Measurements from ENCODE around the gene ZIC4. TPM values are rescaled to one million over a fixed set of nuclear protein-coding genes. Genes with fewer than 3 reads are reported as not detected.

ZIC4 gene
- total and polyA plus RNA-seq, 2 of the 8 experiments (the other 6 are each of a cell fraction or from before 2014, with no cell fraction given), result 0.03 to 0.13 TPM

DNA sequence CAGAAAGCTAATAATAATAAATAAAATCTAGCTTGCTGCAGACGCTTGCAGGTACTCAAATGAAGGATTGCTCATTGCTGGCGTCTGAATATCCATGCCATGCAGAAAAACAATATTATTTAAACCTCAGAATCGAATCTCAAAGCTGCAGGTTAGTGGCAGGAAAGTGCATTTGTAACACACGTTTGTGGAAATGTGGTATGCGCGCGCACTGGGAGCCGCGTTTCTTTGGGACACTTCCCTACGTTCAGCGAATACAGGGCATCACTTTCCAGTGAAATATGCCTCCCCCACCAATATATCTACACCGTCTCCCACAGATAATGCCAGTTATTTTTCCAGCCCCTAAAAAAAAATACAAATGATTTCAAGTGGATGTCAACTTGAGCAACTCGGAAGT lies 37.1 kb downstream of the ZIC4 start:
- no peak overlapping the region for H4K8ac ChIP-seq (ENCODE audit: extremely low read depth, insufficient read depth, low read length)
- CTCF ChIA-PET (ENCODE audit: partially characterized antibody), result interaction anchor here (0.6 to 11.9 kb wide), 14 partner anchors 8 to 1270 kb away, joined by 3 to 162 read pairs (median 4); no protein-coding TSS in a partner anchor
- H3K79me2 ChIP-seq (ENCODE audit: control insufficient read depth in 1 of 2, insufficient read depth in 2 of 2, low read length in 2 of 2), result no peaks in the 10 kb centered on the region
- POLR2A ChIA-PET (ENCODE audit: partially characterized antibody), result interaction anchor here (1.2 to 1.9 kb wide), 4 partner anchors 8 to 27 kb away, joined by 3 to 8 read pairs (median 4); no protein-coding TSS in a partner anchor
- no peak overlapping the region for H3K56ac ChIP-seq (replicated peaks; ENCODE audit: insufficient read length, low read depth, low read length)
- no peak overlapping the region for H2BK5ac ChIP-seq (ENCODE audit: low read depth, low read length)
- WGBS, 2 experiments (ENCODE audit: extremely low coverage in 1 of 2, insufficient coverage in 1 of 2, insufficient read length in 1 of 2, insufficient replicate concordance in 2 of 2, low coverage in 1 of 2, low lambda C conversion rate in 2 of 2, missing lambda C conversion rate in 1 of 2), result 3% methylated on average over 13 of the region's 13 CpGs; no CpG with 5 or more reads in 1 of the 2 experiments
- H3K18ac ChIP-seq (ENCODE audit: extremely low read depth, low read length), result no peak overlapping the region
- H3K14ac ChIP-seq (ENCODE audit: insufficient read length), result no peak overlapping the region
- no peak overlapping the region for H2BK120ac ChIP-seq (replicated peaks; ENCODE audit: low read depth, low read length)
- peaks cover 3% of the 10 kb centered on the region; the same call in 1 of the 2 replicates for H3K23me2 ChIP-seq (ENCODE audit: low read depth, low read length)
- no peak overlapping the region for H2AFZ ChIP-seq (ENCODE audit: low read length)
- peak overlapping the region; percentile 46 to 63; a peak in 3 of 4 replicates for H3K4me2 ChIP-seq (ENCODE audit: insufficient read depth in 1 of 2, low read depth in 2 of 2, low read length in 2 of 2)
- no peak overlapping the region for H4K91ac ChIP-seq (replicated peaks; ENCODE audit: insufficient read length, low read length)
- no peaks in the 10 kb centered on the region for H3K9me3 ChIP-seq (ENCODE audit: insufficient read depth in 2 of 2, low read depth in 1 of 2, low read length in 1 of 2)
- H3K9ac ChIP-seq (replicated peaks in 1 of 4; ENCODE audit: extremely low read depth in 1 of 4, low read depth in 3 of 4, low read length in 3 of 4), result no peak overlapping the region
- H3K4me1 ChIP-seq (replicated peaks in 1 of 4; ENCODE audit: control insufficient read depth in 3 of 4, insufficient read depth in 4 of 4, low read length in 3 of 4), result peaks cover 4 to 17% (median 16%) of the 10 kb centered on the region in 4 experiments
- no peak overlapping the region for H2AK5ac ChIP-seq (ENCODE audit: low read depth, low read length)
- H4K5ac ChIP-seq (ENCODE audit: insufficient read length, low read depth, low read length), result no peak overlapping the region
- no peak overlapping the region for H3K4ac ChIP-seq (replicated peaks; ENCODE audit: insufficient read length, low read depth, low read length)
- no peak overlapping the region for H3K27ac ChIP-seq (ENCODE audit: low read depth, low read length)
- H3K23ac ChIP-seq (ENCODE audit: insufficient read length), result no peak overlapping the region
- peaks cover 0 to 2% of the 10 kb centered on the region in 2 experiments for H4K20me1 ChIP-seq (replicated peaks in 1 of 2; ENCODE audit: control insufficient read depth in 1 of 2, insufficient read depth in 2 of 2, low read length in 2 of 2)
- H2BK20ac ChIP-seq (ENCODE audit: low read length), result no peak overlapping the region
- TF ChIP-seq KDM4A (IDR thresholded peaks at IDR 0.05; ENCODE audit: low read depth, low read length, severe bottlenecking), result no peak
- peak; percentile 30; the same call in 1 of the 2 replicates for TF ChIP-seq CBX8 (IDR thresholded peaks at IDR 0.05; ENCODE audit: borderline replicate concordance, low read depth, low read length)
- peak; percentile 90 for TF ChIP-seq RNF2 (IDR thresholded peaks at IDR 0.05; ENCODE audit: borderline replicate concordance, low read depth, low read length, missing control alignments, poor library complexity, severe bottlenecking)
- TF ChIP-seq CREB1 (IDR thresholded peaks at IDR 0.05), result no peak
- TF ChIP-seq TAF7 (optimal IDR thresholded peaks at IDR 0.05; ENCODE audit: borderline replicate concordance, low read depth, low read length), result no peak
- TF ChIP-seq, protein P1, sequence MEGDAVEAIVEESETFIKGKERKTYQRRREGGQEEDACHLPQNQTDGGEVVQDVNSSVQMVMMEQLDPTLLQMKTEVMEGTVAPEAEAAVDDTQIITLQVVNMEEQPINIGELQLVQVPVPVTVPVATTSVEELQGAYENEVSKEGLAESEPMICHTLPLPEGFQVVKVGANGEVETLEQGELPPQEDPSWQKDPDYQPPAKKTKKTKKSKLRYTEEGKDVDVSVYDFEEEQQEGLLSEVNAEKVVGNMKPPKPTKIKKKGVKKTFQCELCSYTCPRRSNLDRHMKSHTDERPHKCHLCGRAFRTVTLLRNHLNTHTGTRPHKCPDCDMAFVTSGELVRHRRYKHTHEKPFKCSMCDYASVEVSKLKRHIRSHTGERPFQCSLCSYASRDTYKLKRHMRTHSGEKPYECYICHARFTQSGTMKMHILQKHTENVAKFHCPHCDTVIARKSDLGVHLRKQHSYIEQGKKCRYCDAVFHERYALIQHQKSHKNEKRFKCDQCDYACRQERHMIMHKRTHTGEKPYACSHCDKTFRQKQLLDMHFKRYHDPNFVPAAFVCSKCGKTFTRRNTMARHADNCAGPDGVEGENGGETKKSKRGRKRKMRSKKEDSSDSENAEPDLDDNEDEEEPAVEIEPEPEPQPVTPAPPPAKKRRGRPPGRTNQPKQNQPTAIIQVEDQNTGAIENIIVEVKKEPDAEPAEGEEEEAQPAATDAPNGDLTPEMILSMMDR (IDR thresholded peaks at IDR 0.05; ENCODE audit: control extremely low read depth in 1 of 3, insufficient read depth in 1 of 3, low read depth in 1 of 3, low read length in 3 of 3), result no peak
- no peak for TF ChIP-seq GABPA (IDR thresholded peaks at IDR 0.05; ENCODE audit: borderline replicate concordance, insufficient read depth, low read length)
- TF ChIP-seq RBBP5 (IDR thresholded peaks at IDR 0.05; ENCODE audit: borderline replicate concordance, low read depth, low read length), result no peak
- no peaks in the 10 kb centered on the region for H3K36me3 ChIP-seq (ENCODE audit: control insufficient read depth in 2 of 4, insufficient read depth in 4 of 4, low read length in 3 of 4)
- H2BK15ac ChIP-seq (ENCODE audit: low read length), result no peak overlapping the region
- no peaks in the 10 kb centered on the region for H3K79me1 ChIP-seq (ENCODE audit: low read depth, low read length)
- DNase-seq (ENCODE audit: low read depth in 1 of 2, low spot score in 2 of 2) (no peak), FAIRE-seq (no peak)
- no peak overlapping the region for H2BK12ac ChIP-seq (ENCODE audit: low read depth, low read length)
- peaks cover 70 to 93% (median 86%) of the 10 kb centered on the region in 4 experiments for H3K27me3 ChIP-seq (replicated peaks in 1 of 4; ENCODE audit: control insufficient read depth in 3 of 4, extremely low read depth in 1 of 4, insufficient read depth in 3 of 4, low read length in 3 of 4)
- peak overlapping the region in 2 of 4 experiments; percentile 3 to 22; a peak in 4 of 8 replicates for H3K4me3 ChIP-seq (ENCODE audit: extremely low read depth in 1 of 4, insufficient read depth in 2 of 4, low read depth in 3 of 4, low read length in 4 of 4)

All from H1 (cell line).